Tibial nerve (tissue), 4 donors: ENCODE data around the gene PADI1.

ENCODE experiments used
- EP300 ChIP-seq, 2 donors: sonication (generic); formaldehyde crosslinking; IDR thresholded peaks; one replicate each; pipeline ENCODE4 v1.6.1; 2017; ENCODE audit warnings: antibody characterized with exemption in 2 of 2, mild to moderate bottlenecking in 1 of 2
- POLR2A ChIP-seq, 2 donors: fragments of 450-650 bp; IDR thresholded peaks; one replicate each; pipeline ENCODE4 v1.6.1; 2017; ENCODE audit warnings: antibody characterized with exemption in 2 of 2, mild to moderate bottlenecking in 2 of 2, moderate library complexity in 2 of 2
- TF ChIP-seq, protein P1 (sequence below), 5 experiments: fragments of 200-600 bp in 3 of 5; fragments of 450-650 bp in 2 of 5; sonication (generic) in 3 of 5; IDR thresholded peaks; one replicate each; pipeline ENCODE4 v1.5.1; 2016 to 2019; ENCODE audit warnings: antibody characterized with exemption in 5 of 5, mild to moderate bottlenecking in 3 of 5, moderate library complexity in 2 of 5

DNA sequence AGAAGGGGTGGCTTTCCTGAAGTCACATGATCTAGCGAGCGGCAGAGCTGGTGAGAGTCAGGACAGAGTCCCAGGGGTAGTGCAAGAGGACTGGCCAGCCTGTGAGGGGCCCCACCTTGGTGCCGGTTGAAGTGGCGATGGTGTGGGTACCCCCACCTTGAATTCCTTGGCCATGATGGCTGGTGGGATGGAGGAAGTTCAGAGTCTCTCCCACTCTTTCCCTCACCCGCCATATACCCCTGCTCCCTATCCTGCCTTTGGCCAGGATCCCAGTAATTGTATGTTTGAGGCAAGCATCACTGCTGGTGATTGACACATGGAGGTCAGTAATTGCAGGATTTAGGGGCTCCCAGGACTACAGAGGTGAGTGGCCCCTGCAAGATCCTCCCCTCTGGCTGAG lies 55.8 kb downstream of the PADI1 start:
- TF ChIP-seq, protein P1, sequence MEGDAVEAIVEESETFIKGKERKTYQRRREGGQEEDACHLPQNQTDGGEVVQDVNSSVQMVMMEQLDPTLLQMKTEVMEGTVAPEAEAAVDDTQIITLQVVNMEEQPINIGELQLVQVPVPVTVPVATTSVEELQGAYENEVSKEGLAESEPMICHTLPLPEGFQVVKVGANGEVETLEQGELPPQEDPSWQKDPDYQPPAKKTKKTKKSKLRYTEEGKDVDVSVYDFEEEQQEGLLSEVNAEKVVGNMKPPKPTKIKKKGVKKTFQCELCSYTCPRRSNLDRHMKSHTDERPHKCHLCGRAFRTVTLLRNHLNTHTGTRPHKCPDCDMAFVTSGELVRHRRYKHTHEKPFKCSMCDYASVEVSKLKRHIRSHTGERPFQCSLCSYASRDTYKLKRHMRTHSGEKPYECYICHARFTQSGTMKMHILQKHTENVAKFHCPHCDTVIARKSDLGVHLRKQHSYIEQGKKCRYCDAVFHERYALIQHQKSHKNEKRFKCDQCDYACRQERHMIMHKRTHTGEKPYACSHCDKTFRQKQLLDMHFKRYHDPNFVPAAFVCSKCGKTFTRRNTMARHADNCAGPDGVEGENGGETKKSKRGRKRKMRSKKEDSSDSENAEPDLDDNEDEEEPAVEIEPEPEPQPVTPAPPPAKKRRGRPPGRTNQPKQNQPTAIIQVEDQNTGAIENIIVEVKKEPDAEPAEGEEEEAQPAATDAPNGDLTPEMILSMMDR (IDR thresholded peaks at IDR 0.05): no peak
- no peak for TF ChIP-seq POLR2A (IDR thresholded peaks at IDR 0.05)
- TF ChIP-seq EP300 (IDR thresholded peaks at IDR 0.05): no peak
